HepG2 (cell line): ENCODE data around the gene MAPK13.
"Not testable (repeated sequence)": the region's sequence is repeated elsewhere in the genome, so short reads cannot be mapped to it uniquely, and the experiment has no call there.

Source experiments
- FOXK1 ChIP-seq: sonication (generic); formaldehyde crosslinking; IDR thresholded peaks from 2 replicates; pipeline ENCODE4 v1.4.0; 2020; ENCODE audit warnings: low read depth, missing genetic modification reagents, borderline replicate concordance
- RAD21 ChIP-seq: fragments of 450-650 bp; formaldehyde crosslinking; IDR thresholded peaks from 2 replicates; pipeline ENCODE4 v1.5.0; 2020; ENCODE audit warnings: mild to moderate bottlenecking

DNA sequence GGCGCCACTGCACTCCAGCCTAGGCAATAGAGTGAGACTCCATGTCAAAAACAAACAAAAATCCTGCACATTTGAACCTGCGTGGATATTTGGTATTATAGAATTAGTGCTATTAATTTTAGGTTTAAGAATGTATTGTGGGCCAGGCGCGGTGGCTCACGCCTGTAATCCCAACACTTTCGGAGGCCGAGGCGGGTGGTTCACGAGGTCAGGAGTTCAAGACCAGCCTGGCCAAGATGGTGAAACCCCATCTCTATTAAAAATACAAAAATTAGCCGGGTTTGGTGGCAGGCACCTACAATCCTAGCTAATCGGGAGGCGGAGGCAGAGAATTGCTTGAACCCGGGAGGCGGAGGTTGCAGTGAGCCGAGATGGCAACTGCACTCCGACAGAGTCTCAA is 979 bp upstream of the MAPK13 start:
- TF ChIP-seq RAD21, FOXK1 (CRISPR knock-in tag): not testable (repeated sequence)
